HTERT RPE-1 (cell line): ENCODE data around the gene TPBGL.

Experiments used
- in situ Hi-C: fragments of 300-500 bp; cut with MboI; formaldehyde crosslinking; loops from 4 replicates; pipeline ENCODE4 v1.14.3; 2020; ENCODE audit warnings: low sequenced_read_pairs

TPBGL gene

DNA sequence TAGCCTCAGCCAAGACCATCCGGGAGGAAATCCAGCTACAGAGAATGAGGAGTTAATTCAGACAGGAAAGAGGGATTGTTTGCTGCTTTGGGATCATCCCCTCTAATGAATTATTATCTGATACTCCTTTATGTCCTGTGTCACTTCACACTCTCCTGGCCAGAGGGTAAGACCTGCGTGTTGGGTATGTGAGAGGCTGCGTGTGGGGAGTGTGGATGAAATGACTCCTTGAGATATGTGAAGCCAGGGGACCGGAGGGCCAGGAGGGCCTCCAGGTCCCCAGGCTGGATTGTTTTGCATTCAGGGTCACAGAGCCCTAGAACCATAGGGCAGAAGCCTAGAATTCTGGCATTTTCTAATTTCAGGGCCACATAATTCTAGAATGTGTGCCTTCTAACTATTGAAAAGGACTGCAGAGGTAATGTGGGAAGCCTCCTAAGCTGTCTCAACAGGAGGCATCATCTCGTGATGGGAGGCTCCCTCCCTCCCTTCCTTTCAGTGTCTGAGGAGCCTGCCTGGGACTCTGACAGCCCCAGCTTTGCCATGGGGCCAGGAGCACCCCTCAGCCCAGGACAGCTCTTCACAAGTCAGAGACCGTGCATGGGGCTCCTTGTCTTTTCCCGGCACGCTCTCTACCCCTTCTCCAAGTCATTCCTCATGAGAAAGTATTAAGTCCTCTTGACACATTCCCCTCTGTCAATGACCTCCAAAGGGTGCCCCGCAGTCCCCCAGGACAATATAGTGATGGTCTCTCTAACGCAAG is 3.7 kb downstream of the TPBGL start:
- in situ Hi-C loops, result no loop called here

DNA sequence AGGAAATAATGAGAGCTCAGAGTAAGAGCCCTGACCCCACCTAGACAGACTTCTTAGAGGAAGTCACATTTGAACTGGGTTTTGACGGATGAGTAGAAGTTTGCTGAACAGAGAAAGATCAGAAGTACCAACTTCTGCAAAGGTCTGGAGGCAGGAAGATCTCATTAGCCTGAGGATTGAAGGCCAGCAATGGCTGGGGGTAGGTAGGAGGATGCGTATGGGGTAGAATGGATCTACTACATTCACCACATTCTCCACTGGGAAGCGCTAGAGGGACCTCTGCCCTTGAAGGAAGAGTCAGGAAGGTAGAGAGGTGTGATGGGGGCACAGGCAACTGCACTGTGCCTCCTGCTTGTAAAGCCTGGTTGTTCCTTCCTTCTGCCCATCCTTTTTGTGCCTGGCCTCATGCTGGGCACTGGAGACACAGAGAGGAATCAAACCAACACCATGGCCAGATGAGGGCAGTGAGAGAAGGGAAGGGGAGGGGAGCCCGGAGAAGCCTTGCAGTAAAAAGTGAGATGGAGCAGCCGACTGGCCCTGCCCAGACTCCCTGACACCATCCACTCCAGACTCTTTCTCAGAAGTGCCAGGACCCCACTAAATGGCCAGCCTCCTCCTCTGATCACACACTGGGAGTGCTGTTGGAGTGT is 4.9 kb downstream of the TPBGL start:
- in situ Hi-C loops, result no loop called here

DNA sequence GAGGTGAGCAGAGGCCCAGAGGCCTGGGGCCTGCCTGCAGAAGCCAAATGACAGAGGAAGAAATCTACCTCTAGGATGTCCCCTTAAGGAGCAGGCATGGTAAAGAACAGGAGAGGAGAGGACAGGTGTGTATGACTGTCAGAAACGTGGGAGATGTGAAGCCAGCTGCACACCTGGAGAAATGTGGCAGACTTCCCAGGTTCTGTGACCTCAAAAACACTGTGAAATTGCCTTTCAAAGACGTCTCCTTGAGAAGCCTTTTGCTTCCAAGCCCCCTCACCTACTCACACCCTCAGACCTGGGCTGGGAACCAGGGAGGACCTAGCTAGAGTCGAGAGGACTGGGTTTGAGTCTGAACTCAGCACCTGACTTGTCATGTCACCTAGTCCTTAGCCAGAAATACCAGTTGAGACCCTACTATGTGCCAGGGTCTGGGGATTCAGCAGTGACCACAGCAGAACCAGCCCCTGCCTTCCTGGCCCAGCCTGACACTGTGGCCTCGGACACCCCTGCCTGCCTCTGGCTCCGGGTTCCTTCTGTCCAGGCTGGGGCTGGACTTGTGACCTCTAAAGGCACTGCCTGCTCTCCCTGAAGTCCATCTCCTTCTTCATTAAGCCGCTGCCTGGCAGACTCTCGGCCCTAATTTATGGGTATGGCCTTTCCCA is 5.6 kb downstream of the TPBGL start:
- in situ Hi-C loops, result no loop called here

DNA sequence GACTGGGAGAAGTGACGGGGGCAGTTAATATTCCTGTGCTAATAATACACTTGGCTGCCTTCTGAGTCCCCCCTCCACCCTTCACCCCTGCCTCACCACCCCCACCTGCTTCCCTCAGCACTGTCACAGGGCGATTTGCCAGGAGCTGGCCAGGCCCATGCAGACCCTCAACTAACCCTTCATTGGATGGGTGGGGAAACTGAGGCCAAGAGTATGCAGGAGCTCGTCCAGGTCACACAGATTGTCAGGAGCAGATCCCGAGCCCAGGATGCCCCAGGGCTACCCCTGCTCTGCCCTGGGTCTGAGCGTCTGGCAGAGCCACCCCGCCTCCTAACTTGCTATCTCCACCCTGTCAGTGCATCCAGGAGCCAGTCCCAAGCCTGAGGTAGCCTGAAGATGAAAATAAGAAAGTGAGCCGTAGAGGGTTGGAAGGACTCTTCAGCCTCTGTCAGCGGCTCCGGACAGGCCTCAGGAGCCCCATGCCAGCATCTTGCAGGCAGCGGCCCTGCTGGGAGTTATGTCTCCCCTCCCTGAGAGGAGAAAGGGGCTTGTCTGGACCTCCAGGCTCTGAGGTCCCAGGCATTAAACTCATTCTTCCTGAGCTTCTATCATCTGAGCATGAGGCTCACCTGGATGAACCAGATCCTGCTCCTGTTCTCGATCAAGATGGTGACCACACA is 6.2 kb downstream of the TPBGL start:
- in situ Hi-C loops, result no loop called here

DNA sequence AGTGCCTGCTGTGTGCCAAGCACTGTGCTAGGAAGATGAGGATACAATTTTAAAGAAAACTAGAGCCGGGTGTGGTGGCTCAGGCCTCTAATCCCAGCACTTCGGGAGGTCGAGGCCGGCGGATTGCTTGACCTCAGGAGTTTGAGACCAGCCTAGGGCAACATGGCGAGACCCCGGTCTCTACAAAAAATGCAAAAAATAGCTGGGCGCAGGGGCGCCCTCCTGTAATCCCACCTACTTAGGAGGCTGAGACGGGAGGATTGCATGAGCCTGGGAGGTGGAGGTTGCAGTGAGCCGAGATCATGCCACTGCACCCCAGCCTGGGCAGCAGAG is 8.3 kb downstream of the TPBGL start:
- in situ Hi-C loops, result no loop called here

DNA sequence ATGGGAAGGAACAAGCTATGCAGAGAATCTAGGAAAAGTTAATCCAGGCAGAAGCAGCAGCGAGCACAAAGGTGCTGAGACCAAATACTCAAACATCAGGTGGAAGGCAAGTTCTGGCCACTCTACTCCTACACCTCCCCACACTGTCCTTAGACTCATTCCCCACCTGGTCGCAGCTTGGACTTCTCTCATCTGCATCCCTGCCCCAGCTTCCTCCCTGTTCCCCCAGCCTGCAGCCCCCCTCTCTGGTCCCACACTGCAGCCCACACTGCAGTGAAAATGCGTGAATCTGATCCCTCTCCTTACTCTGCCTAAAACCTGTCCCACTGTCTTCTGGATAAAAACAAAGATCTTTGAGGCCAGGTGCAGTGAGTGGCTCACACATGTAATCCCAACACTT is 9.1 kb downstream of the TPBGL start:
- in situ Hi-C loops, result no loop called here

DNA sequence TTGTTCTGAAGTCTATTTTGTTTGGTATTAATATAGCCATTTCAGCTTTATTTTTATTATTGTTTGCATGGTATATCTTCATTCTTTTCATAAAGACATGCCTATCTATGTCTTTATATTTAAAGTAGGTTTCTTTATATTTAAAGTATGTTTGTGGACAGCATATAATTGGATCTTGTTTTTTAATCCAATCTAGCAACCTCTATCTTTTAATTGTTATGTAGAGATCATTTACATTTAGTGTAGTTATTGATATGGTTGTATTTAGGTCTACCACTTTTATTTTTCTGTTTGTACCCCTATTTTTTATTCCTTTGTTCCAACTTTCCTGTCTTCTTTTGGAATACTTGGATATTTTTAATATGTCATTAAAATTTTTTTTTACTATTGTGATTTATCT is 13.8 kb downstream of the TPBGL start:
- in situ Hi-C loops, result no loop called here

DNA sequence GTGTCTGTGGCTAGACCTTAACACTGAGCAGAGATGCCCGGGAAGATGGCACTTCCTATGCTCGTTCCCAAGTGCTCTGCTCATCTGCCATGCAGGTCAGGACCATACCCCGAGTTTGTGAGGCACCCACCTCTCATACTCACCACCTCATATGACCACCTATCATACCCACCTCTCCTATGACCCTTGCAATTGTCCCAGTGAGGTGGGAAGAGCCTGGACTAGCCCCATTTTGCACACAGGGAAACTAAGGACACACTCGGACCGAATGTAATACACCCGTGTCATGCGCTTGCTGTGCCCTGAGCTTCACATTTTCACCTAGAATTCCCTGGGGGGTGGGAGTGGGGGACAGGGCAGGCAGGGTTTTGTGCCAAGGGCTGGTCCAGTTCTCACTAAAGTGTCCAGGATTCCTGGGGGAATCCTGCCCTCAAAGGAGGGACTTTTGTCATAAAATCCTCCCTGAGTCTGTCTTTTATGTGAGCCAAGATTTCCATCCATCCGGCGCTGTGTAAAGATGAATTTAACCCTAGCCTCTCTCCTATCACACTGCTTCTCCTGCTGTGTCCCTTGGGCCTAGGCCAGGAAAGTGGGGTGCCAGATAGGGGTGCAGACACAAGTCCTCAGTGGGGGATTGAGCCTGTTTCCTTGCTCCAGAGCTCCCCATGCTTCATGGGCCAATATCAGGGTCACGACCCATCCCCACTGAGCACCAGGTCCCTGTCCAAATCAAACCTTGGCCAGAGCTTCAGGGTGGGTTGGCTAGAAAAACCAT is 20.0 kb downstream of the TPBGL start:
- in situ Hi-C loops, result no loop called here

DNA sequence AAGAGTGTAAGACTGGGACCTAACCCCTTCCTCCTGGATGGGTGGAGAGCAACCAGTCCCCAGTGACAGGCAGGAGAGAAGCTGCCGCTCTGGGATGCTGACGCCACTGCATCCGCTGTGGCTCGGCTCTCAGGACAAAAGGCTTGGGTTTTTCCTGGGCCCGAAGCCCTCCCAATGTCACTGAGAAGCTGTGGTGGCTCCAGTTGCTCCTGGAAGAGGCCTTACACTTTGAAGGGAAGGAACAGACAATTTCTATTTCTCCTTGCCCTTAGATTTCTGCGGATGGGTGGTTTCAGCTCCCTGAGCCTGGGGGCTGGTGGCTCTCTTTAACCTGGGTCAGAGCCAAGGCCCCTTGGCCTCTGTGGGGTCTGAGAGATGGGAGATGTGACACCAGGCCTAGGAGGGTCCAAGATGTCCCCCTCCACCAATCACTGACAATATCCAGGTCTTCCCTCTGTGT is 21.4 kb downstream of the TPBGL start:
- in situ Hi-C loops, result no loop called here

DNA sequence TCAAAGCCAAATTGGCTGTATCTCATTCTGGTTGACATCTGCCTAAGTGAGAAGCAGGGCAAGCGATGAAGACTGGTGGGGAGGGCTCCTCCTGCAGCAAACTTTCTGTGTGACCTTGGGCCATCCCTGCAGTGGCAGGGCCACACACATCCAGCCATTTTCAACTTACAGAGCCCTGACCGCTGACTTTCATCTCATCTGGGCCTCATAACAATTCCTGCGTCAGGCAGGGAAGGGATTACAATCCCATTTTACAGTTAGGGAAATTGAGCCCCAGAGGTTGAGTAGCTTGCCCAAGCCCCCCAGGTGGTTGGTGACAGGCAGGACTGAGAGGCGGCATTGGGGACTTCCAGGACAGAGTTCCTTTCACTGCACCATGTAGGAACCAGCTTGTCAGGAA is 21.9 kb downstream of the TPBGL start:
- in situ Hi-C loops, result no loop called here

DNA sequence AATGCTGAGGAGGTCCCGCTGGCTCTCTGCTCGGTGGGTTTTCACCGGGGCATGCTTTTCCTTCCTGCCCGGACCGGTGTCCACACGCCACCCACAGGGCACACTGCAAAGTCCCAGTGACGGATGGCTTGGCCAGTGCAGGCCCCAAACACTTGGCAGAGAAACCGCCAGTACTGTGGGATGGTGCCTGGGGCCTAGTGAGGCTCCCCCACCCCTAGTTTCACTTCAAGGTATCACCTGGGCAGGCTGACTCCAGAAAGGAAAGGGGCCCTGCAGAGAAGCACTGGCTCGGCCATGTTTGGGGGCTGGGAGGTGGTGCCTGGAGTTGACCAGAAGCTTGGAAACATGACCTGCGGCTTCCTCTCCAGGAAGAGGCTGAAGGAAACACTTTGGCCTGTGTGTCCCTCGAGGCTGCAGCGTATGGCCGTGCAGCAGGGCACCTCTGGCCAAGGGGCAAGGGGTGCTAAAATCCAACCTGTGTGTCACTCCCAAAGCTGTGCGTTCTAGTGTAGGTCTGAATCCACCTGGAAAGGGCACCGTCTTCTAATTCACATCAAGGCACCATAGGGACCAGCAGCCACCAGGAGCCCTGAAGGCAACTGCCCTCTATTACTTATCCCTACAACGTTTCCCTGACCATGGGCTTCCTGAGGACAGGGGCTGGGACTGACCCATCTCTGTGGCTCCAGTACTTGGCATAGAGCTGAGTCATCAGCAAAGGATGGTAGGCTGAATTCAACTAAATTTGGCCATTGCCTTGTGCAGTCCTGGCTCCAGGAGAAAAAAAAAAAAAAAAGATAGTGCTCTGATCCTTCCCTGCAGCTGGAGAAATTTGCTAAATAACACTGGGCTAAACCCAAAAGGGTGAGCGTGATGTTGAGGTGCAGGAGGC is 22.6 kb downstream of the TPBGL start:
- in situ Hi-C loops, result no loop called here

DNA sequence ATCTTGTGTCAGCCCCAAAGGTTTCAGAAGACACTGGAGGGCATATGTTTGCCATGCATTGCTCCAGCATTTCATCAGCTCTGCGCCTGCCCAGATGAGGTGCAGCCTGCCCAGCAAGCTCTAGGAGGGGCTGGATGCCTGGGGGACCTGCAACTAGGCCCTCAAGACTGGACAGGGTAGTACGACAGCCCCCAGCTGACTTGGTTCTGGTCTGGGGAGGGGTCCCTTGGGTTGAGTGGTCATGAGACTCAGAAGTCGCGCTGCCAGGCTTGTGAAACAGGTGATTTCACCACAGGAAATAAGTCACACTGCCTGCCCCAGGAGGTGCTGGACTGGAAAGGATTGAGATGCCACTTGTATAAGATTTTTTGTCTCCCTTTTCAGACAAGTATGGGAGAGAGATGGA is 23.4 kb downstream of the TPBGL start:
- in situ Hi-C loops, result no loop called here

DNA sequence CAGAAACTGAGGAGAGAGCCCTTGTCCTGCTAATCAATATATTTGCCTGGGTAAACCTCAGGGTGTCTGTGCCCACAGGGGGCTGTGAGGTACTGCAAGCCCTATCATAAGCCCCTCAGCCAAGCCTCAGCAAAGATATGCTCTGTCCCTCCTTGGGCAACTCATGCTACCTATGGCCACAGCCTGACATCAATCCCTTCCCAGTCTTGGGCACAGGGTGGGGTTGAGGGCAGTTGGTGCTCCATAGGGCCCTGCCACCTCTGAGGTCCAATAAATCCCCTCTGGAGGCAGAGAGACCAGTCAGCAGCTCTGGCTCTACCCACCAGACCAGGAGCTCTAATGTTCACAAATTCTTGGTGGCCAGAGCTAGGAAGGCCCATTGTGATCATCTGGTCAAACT is 23.8 kb downstream of the TPBGL start:
- in situ Hi-C loops, result no loop called here

DNA sequence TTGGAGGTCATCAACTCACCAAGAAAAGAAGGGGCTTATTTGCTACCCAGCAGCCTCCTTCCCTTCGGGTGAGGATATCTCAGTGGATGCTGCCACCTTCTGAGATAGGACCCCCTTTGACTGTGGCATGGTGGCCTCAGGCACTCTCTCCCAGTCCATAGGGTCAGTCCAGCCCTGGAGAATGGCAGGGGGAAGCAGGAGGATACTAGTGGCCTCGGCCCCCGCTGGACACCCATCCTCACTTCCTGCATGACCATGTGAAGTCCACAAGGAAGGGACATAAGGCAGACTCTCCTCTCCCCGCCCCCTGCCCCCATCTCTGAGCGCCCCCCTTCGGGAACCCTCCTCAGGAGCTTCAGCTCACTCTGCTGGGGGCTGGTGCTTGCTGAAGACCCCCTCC is 24.4 kb downstream of the TPBGL start:
- in situ Hi-C loops, result no loop called here

DNA sequence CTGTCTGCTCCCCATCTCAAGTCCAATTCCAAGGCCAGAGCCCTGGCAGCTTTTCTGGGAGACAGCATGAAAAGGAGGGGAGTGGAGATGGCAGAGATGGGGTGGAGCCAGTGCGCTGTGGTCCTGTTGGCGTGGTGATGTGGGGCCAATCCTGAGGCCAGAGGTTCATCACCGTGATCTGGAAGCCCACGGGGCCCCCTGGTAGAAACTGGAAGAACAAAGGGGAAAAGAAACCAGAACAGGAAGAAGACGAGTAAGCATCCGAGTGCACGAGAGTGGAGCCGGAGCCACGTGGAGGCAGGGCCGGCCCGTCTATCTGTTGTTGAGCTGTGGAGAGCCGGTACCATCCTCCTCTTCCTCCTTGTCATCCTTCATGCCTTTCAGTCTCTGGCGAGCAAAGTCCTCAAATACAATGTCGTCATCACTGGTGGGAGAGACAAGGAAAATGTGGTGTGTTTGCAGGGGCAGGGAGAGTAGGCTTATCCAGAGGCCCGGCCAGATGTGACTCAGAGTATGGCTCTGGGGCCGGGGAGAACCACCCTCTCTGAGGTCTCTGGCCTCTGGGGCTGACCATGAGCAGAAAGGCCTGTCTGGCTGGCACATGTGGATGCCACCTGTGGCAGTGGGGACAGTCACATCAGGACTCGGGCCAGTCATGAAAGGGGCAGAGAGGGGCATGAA is 25.4 kb downstream of the TPBGL start:
- in situ Hi-C loops, result no loop called here

DNA sequence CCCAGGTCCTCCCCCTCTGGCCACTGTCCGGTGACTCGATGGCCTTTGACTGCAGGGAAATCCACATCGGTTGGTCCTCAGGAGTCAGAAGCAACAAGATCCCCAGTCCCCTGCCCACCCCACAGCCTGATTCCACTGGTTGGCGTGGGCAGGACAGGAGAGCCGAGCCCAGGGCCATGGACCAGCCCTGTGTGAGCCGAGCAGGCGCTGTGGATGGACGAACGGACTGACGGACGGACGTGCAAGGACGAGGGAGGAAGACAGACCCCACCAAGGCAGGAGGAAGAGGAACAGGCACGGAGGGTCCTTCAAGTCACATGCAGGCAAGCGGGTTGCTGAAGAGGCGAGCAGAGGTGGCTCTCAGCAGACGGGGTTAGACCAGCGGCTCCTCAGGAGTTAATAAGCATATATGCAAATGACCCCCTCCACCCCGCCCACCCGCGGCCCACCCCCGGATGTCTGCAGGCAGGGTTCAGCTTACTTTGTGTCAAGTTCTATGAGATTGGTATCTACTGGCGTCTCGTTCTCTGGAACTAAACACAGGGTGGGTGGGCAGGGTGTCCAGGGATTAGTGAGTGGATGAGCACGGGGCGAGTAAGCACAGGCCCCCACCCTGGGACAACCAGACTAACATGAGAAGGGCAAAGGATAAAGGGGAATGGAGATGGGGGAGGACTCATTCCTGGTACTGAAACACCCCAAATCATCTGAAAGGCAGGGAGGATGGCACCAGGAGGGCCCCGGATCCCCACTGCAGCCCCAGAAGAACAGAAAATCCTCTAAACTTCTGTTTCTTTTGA is 26.8 kb downstream of the TPBGL start:
- in situ Hi-C loops, result no loop called here

DNA sequence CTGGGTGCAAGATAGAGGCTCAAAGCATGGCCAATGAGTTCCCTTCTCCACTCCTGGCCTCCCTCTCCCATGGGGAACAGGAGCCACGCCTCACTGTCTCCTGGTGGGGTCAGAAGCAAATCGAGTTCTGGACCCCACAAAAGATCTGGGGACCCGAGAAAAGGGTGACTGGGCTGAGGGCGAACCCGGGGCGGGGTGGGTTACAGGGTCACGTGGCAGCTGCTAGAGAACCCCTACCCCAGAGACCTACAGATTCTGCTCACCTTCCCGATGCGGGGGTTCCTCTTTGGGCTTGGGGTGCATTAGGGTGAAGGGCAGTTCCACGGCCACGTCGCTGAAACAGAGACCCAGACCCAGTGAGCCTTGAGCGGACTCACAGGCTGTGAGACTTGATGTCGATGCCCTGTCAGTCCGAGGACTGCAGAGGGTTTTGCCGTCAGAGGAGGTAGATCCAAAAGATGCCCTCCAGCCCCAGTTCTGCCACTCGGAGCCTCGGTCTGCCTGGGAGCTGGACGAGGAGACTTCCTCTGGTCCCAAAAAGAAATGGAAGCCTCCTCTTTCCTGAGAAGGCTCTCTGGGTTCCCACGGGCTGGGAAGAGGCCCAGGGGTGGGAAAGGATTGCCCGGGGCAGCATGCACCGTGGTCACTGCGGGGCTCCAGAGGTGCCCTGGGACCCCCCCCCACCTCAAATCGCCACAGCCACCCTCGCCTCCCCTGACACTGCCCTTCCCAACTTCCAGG is 28.2 kb downstream of the TPBGL start:
- in situ Hi-C loops, result no loop called here

DNA sequence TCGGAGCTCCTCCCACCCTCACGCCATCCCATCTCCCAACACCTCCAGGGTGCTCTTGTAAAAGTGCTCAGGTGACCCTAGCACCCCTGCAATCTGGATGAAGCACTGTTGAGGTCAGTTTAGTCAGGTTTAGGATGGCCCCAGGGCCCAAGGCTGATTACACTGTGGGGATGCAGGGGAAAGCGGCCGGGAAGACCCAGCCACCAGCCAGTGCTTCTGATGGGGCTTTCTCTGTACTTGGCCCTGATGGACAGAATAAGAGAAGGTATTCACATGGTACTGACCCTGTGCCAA is 28.7 kb downstream of the TPBGL start:
- in situ Hi-C loops, result no loop called here
